Umbilical cord (tissue), 2 donors: ENCODE data around the gene DLGAP1. TPM values are rescaled to one million over a fixed set of nuclear protein-coding genes. Genes with fewer than 3 reads are reported as not detected.

ENCODE experiments used
- DNase-seq: peaks from one replicate; pipeline ENCODE4 v3.0.0-alpha.2; 2015; ENCODE audit warnings: low spot score
- total RNA-seq: library from RNA; depleted of rRNA; stranded (reverse); fragments of >200 nt; gene quantifications from one replicate; pipeline ENCODE4 v1.2.3, GENCODE V29; 2014; ENCODE audit warnings: low replicate concordance; ENCODE audit not compliant: insufficient read depth

DLGAP1 gene
- total RNA-seq, 1 donor from 2014 or later: 20.7 TPM

DNA sequence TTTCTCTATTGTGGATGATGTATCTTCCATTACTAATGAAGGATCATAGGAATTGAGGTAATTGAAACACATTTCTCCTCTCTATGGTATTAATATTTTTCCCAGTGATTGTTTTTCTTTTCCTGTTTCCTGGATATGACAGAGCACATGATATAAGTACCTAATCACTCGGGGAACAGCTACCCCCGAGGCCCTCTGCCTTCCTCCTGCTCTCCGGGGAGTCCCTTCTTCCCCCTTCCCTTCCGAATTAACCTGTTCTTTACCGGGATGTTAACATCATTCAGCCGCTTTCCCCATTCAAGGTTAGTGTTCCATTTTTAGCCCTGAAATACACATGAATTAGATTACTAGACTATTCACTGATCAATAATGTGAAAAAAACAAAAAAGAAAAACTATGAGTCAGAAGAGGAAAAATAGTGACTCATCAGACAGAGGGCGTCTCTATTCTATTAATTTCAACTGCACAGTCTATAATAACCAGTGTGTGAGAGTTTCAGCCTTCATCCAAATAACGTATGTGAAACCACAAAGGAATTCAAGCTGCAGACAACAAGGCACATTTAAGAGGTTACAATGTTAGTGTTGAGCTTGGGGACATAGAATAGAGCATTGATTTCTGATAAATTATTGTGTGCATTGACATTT lies 450.8 kb downstream of the DLGAP1 start:
- no peak for DNase-seq

DNA sequence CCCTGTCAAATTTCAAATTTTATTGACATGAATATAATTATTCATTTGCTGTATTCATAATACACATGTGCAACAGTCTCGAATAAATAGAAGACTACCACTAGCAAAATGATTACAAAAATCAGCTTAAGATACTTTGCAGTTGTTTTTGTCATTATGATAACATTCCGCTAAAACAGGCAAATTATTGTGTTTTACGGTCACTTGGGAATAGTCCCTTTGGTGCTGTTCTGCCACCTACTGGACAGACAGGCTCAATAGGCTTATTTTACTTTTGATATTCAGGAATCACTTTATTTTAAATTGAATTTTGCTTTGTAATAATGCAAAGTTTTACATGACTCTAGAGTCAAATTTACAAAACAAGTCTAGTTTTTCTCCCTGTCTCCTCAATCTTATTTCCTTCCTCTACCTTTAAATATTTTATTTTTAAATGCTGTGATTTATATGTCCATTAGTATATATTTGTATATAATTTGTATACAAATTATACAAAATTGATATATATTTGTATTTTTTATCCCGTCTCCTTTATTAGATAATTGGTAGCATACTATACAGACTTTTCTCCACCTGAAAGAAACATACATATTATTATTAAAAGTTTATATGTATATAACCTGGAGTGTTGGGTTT lies 456.3 kb downstream of the DLGAP1 start:
- peak; percentile 36 for DNase-seq

DNA sequence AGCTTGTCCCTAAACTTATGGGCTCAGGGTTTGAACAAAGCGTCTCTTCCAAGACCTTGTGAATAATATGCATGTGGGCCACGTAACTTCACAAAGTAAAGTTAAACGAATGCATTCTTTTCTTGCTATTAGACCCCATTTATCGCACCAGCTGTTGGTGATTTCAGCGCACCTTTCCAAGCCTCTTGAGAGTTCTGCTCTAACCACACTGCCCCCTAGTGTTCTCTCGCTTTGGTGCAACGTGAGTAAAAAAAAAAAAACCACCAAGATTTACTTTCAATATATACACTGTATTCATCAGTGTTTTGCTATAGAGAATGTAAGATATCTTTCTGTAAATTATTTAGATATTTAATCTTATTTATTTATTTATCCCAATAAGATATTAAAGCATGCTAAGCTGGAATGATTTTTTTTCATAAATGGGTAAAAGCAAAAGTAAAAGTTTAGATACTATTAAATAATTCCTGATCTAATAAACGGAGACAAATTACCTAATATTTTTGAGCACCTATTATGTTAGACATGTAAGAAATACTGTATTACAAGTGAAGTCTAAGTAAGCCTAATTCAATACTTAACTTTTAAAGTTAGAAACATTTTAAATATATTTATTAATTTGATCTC lies 459.5 kb downstream of the DLGAP1 start:
- peak; percentile 76 for DNase-seq

DNA sequence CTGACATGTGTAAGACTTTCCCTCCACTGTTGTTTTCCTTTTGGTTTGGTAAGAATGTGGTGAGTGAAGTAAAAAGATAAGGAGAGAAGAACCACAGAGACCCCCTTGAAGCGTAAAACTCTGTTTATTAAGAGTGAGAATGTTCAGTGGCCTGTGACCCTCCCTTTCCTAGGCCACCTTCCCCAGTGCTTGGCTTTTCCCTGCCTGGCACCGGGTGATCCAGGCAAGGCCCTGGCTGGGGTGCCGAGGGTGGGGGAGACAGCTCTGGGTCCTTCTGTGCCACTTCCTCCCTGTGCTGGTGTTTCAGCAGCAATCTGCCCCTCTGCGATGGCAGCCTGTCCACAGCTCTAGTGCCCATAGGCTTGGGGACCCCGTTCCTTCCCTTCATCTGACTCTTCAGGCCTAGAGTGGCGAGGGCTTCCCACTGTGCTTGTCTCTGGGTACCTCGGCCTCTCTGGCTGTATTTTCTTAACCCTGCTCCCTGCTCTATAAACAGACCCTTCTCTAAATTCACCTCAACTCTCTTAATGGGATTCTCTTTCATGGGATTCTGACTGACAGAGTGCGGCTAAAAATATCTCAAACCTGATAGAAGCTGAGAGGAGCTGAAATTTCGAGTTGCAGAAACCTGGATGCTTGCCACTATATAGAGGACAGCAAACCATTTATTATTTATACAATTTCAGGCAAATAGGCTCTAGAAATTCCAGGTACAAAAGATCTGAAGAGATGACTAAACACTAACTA lies 461.0 kb downstream of the DLGAP1 start:
- DNase-seq: no peak

DNA sequence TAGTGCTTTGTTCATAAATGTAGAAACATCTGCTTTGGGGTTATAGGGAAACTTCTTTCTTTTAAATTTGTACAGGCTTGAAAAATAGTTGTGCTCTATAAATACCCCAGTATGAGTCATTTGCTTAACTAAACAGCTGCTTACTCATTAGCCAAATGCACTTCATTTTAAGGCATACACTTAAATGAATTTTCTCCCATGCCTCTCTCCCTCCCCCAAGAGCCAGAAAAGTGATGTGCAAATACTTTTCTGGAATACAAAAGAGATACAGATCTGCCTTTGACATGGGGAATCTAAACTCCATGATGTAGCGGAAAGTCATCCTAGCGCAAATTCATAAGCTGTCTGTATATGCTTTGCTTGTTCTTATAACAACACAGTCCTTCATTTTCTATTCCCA lies 469.4 kb downstream of the DLGAP1 start:
- no peak for DNase-seq

DNA sequence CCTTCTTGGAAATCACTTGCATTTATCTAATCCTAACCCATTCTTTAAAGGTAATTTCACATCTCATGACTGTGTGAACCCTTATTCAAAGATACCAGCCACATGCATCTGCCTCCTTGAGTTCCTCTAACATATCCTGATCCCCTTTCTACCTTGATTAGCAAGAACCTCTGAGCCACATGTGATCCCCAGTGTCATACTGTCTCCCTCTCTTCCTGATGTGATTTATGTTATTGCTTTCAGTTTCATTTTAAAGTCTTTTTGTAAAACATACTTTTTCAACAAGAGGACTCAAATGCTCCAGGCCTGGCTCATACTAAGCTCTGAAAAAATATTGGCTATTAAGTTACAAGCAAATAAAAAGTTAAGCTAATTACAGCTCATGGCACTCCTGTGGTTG lies 470.1 kb downstream of the DLGAP1 start:
- no peak for DNase-seq

DNA sequence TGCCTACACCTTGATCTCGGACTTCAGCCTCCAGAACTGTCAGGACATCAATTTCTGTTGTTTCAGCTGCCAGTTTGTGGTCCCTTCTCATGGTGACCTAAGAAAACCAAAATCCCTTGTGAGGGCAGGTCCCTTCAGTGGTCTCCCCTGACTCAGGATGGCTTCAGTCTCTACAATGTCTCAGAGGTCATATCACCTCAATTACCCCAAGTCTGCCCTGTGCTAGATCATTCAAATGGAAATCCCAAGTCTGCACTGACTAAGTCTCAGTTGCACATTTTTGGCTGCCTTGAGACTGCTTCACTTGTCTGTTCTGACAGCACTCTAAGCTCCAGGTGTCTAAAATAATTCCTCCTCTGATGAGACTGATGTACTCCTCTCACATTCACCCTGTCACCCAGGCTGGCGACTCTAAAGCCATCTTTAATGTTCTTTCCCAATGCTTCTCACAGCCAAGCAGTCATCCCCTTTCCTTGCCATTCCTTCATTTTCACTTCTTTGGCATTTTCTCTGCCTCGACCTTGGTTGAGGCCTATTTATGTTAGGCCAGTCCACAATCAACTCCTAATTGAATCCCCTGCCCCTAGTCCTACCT lies 470.8 kb downstream of the DLGAP1 start:
- no peak for DNase-seq

DNA sequence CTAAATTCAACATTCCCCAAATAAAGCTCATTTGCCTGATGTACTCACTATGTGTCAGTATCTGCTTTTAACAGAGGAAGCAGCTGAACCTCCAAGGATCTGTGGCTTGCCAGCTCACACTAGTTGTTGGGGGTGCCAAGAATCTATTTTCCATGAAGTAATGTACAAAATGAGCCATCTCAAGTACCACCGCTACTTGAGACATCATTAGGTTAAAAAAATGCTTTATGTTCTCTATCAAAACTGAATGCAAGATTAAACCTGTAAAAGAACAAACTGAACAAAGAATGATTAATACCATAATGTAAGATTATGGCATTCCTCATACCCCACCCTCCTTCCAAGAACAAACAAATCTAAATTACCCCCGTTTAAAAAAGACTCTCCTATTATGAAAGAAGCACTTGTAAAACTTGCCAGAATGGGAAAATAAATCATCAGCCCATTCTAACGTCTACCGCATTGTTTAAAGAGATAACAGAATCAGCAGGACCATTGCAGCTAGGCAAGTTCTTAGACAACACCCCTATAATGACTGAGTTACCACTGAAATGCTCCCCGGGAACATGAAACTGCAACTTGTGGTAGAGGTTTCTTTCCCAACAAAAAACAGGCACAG lies 471.6 kb downstream of the DLGAP1 start:
- DNase-seq: no peak

DNA sequence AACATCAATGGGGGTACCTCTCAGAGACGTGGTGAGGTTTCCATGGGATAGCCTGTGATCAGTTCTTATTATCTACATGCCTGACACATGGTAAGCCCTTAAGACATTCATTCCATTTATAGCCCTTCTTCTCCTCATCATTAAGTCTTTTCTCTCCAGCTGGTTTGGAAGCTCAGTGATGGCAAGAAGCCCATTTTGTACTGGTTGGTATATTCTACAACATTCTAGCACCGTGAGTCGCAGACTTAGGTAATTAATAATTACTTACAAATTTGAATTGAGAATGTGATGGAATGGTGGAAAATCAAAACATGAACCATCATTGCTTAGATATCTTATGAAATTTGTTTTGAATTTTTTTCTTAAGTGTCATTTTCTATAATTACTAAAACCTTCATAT lies 472.6 kb downstream of the DLGAP1 start:
- DNase-seq: no peak

DNA sequence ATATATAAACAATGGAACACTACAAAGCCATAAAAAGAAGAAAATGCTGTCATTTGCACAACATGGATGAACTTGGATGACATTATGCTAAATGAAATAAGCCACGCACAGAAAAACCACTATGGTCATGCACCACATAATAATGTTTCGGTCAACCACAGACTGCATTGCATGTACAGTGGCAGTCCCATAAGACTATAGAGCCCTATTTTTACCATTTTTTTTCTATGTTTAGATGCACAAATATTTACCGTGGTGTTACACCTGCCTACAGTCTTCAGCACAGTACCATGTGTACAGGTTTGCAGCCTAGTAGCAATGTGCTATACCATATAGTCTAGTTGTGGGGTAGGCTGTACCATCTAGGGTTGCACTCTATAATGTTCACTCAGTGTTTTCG lies 476.1 kb downstream of the DLGAP1 start:
- no peak for DNase-seq

DNA sequence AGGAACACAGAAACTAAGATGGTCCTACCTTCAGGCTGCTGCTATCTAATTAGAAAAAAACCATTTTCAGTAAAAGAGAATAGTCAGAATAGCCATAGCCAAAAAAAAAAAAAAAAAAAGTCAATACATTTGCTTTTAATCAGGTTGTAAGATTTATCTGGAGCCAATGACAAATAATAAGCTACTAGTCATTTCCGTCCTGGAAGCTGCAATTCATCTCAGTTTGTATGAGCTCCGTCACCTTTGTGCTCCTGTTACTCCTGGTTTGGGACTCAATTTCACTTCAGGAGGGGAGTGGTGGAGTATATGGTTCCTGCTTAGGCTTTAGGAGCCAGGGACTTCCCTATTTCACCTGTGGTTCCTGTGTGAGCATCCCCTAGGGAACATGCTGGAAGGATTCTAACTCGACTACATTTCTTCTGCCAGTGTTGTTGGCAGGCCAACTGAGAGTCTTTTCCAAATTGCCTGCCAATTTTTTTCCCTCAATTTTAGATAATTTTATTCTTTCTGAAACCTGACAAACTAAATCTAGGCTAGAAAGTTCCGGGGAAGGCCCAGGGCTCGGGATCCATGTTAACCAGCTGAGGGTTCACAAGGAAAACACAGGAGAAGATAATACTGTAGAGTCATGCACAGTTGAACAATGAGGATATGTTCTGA lies 481.8 kb downstream of the DLGAP1 start:
- DNase-seq: no peak

DNA sequence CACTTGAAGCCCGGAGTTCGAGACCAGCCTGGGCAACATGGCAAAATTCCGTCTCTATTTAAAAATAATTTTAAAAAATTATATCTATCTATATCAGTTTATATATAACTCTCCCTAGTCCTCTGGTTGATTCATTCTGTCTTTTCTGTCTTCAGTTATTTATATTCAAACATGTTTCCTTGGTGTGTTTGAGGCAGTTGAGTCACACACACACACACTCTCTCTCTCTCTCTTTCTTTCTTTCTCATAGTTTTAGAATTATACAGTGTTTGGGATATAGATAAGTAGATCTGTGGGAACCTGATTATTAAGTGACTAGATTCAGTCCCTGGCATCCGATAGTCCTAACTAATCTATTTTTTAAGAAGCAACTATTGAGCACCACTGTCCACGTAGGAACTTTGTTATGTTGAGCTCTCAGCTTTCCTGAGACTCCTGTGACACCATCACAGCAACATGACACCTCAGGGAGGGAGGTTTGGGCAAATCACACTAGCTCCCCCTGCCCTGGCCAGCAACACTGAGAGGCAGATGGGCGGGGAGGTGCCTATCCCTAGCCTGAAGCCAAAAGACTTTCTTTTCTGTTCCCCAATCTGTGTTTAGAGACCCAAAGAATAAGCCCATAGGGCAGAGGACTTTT lies 482.7 kb downstream of the DLGAP1 start:
- no peak for DNase-seq

DNA sequence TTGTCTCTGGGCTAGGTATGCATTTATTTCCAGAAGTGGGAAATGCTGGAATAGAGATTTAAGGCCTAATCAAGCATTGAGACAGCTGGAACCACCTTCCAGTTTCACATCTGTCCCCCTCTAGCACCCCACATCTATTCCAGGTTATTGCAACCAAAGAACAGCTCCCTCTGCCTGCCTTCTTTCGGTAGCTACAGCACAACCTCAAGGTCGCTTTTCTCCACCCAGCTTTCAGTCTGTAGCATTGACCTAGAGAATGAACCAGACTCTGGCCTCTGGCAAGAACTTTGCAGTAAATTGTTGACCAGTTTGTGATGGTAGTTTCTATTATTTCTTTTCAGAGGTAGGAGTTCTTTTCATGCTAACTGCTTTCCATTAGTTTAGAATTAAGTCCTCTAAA lies 484.2 kb downstream of the DLGAP1 start:
- no peak for DNase-seq

DNA sequence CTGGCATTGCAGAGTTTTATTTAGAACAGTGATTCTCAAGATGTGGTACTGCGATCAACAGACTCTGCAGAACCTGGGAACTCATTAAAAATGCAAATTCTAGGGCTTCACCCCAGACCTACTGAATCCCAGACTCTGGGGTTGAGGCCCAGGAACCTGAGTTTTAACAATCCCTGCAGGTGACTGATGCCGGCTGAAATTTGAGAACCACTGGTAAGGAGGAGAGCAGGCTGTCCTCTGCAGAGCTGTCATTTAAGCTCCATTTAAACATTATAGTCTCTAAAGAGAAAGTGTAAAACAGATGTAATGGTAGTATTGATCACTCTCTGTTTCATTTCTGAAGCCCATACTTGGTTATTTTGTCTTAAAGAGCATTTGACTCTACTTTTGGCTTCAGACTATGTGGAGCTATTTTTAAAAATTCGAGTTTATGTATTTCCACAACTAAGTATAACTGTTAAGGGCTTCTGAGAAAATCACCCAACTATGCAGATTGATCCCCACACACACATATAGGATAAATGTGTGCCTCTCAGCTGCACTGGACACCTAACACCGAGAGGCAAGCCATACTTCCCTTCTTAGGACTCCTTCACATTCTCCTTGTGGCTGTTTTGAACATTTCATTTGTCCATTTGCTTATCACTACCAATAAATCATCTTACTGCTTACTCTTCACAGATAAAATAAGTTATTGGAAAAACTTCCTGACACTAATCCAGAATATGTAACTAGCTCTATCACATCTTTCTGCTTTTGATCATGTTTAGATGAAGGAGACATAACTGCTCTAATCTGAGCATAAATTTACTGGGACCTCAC lies 487.5 kb downstream of the DLGAP1 start:
- peak; percentile 26 for DNase-seq

DNA sequence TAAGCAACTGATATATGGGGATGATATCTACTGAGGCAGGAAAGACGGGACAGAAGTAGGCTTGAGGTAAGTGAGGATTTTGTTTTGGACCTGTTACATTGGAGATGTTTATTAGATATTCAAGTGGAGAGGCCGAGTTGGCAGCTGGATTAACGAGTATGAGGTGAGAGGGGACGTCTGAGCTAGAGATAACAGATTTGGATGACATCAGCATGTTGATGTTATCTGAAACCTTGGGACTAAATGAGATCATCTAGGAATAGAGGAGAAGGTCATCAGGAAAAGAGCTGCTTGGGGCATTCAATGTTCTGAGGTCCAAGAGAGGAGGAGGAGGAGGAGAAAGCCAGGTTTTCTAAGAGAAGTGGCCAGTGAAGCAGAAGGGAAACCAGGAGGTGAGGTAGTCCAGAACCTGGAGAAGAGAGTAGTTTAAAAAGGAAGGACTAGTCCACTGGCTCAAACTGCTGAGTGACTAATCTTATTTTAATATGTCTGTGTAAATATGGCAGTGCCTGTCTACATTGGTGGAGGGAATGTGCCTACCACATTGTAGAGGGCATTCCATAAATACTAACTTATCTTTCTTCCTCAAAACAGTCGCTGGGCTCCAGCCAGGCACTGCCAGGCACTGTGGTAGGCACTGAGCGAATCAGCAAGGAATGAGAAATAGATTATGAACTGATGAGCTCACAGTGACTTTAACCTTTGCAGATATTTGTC lies 488.3 kb downstream of the DLGAP1 start:
- DNase-seq: no peak

DNA sequence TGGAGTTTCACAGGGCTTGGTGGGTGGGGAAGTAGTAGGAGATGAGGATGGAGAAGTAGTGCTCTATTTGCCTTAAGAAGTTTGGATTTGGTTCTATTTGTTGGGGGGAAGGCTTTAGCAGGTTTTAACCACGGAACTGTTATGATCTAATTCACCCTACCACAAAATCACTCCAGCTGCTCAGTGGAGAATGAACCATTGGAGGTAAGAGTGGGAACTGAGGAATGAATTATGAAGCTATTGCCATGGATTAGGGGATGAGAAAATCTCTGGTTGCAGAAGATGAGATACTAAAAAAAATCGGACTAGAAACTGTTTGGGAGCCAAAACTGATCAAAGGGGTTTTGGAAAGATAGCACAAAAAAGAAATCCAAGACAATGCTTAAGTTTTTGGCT lies 488.9 kb downstream of the DLGAP1 start:
- no peak for DNase-seq

DNA sequence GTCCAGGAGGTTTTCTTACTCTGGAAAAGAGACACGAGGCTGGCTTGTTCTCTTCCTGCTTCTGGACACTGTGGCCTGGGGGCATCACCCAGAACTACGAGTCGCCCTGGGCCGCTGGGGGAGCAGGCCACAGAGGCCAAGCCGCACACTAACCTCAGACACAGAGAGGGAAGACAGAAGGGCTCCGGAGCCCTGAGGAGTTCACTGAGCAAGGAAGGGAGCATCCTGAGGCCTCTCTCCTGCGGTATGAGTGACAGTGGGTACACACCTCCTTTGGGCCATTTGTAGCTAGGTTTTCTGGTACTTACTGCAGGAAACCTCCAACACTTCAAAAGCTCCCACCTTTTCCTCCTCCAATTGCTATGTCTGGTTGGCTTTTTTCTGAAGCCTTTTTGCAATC lies 494.1 kb downstream of the DLGAP1 start:
- no peak for DNase-seq

DNA sequence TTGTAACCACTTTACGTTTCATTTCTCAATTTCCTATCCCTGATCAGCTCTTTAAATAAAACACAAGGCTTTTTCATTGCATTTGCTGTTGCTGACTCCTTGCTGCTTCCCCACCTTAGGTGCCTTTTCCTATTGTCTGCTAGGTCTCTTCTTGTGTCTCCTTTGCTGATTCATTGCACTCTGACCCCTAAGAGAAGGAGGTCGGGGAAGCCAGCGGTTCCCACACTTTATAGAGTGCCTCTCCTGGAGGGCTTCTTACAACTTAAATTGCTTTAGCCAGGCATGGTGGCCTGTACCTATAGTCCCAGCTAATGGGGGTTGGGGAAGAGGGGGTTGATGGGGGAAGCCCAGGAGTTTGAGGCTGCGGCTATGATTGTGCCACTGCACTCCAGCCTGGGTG lies 495.0 kb downstream of the DLGAP1 start:
- no peak for DNase-seq

DNA sequence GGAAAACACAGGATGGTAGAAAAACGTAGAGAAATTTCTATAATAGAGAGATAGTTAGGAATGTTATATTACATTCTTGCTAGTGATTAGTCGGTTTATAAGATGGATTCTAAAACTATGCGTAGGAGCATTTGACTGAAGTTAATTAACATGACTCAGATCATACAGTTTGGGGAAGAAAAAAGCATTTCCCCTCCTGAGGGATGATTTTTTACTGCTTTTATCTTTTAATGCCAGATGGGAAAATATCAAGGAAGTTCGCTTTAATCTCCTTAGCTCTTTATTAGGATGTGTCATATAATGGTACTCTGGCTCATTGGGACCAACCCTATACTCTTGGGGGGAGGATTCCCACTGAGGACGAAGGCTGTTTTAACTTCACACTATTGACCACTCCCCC lies 503.1 kb downstream of the DLGAP1 start:
- DNase-seq: no peak
